ENCODE data around the gene ELL.
"Not testable (repeated sequence)": the region's sequence is repeated elsewhere in the genome, so short reads cannot be mapped to it uniquely, and the experiment has no call there.

ELL gene

DNA sequence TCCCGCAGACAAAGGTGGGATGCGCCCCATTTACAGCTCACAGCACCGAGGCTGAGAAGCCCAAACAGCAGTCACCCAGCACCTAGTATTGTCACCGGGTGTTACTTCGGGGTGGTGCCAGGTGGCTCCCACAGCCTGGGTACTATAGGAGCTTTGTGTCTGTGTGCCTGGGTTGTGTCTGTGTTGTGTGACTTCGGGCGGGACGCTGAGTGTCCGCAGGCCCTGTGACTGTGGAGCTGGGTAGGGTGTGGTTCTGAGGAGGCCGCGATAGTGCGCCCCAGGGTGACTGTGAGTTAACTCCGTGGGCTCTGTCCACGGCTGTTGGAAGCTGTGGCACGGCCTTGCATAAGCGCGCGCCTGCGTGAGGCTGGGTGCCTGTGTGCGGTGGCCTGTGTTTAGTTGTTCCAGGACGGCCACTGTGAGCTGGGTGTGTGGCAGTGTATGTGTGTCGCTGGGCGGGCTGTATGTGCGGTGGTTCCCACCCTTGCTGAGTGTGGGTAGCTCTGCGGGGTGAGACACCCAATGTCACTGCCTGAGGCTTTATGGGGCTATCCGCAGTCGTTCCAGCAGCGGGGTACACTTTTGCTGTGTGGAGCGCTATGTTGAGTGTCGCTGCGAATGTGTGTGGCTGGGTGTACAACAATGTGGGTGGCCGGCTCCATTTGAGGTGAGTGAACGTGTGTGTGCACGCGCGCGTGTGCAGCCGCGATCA lies 103.2 kb downstream of the ELL start:
- peak; percentile 73 for DNase-seq

DNA sequence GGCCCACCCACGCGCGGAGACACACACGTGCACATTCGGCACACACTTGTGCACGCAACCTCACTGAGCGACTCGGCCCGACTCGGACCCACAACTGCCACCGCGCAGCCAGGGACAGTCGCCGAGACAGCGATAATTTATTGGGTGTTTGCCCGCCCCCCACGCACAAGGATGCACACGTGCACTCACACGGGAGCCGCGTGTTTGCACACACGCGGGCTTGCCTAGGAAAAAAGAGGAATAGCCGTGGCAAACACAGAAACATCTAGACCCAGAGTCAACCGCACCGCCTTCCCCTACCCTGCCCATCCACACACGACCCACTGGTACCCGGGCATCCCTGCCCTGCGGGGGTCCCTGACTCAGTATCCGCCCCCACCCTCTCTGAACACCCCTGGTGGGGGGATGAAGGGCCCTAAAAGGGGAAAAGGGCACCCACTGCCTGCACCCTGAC lies 103.8 kb downstream of the ELL start:
- no peak for DNase-seq

- DNase-seq = peak; percentile 83
Observed at GRCh38 chr19:18417250-18418028, 104.4 kb downstream of the ELL start.

DNA sequence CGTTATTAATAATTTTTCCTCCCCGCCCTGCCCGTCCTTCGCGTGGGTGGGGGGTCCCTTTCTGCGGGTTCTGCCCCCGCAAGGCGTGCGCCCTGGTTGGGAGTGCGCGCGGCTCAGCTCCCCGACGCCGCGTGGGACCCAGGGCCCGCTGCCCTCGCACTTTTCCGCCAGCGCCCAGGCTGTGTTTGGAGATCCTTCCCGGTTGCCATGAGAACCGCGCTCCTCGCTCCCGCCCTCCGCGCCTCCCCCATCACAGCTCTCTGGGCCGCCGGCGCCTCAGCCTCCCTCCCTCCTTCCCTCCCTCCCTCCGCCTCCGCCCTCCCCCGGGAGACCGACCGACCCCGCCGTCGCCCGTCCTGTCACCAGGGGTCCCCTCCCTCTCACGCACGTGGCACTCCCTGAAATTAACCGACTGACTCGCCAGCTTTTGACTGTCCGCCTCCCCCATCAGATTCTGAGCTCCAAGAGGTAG lies 105.1 kb downstream of the ELL start:
- peak; percentile 88 for DNase-seq

DNA sequence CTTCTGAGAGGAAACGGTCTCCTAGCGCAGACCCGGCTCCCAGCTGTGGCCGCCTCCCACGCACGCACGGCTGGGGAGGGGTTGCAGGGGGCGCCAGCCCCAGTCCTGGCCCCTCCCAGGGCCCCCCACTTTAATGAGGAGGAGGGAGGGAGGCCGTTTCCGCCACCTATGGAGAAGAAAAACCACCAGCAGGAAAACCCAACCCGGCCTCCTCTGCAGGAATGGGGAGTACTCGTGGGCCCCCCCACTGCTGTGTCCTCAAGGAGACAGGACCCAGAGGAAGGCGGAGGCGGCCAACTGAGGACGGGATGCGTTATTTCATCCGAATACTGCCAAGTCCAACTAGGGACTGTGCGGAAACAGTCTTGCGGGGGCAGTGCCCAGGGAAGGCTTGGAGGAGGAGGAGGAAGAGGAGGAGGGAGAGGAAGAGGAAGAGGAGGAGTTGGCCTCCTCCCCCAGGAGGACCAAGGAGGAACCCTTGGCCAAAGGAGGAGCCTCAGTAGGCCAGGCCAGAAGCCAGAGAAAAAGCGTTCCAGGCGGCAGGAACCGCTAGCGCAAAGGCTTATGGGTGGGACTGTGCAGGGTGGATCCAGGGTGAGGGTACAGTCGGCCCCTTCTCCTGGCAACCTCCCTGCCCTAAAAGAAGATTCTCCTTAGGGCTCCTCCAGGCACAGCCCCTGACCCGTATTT lies 106.5 kb downstream of the ELL start:
- DNase-seq = peak; percentile 94

DNA sequence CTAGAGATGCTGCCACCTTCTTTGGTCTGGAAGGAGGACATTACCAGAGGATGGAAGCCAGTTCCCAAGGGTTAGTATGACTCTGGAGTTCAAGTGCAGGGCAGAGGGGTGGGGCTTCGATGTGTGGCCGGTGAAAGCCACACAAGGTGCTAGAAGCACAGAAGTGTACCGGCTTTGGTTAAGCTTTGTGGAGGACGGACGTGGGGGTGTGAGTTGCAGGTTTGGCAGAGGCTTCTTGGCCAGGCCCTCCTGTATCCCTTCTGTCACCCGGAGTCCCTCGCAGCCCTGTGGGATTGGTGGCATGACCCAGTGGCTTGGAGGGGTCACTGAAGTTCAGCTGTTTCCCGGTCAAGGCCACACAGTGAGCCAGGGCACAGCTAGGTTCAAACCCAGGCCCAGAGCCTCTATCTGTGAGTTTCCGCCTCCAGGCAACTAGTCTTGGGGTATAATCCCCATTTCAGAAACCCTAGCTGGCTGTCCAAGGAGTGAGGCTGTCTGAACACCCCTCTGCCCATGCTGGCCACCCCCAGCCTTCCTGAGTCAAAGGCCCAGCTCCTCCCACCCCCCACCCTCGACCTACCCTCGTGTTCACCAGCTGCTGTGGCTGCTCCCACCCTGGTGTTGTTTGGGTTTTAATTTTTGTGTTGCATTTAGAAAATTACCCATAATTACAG lies 107.2 kb downstream of the ELL start:
- DNase-seq = peak; percentile 70

DNA sequence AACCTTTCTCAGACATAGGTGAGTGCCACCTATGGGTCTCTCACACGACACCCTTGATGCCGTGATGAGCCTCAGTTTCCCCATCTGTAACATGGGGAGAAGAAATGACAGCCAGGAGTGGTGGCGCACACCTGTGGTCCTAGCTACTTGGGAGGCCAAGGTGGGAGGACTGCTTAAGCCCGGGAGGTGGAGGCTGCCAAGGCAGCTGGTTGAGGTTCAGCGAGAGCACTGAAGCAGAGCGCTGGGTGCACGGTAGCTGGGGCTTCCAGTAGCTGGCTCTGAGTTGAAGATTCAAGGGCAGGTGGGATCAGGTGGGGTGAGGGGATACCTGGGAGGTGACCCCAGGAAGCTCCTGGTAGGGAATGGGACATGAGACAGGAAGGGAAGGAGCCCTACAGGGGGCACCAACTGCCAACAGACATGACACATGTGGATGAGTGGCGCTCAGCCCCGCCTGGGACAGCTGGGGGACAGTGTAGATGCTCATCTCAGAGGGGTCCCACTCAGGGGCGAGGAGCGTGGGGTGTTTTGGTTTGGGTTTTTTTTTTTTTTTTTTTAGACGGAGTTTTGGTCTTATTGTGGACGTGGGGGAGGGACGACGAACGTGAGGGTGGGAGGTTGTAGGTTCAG lies 109.1 kb downstream of the ELL start:
- no peak for DNase-seq

DNA sequence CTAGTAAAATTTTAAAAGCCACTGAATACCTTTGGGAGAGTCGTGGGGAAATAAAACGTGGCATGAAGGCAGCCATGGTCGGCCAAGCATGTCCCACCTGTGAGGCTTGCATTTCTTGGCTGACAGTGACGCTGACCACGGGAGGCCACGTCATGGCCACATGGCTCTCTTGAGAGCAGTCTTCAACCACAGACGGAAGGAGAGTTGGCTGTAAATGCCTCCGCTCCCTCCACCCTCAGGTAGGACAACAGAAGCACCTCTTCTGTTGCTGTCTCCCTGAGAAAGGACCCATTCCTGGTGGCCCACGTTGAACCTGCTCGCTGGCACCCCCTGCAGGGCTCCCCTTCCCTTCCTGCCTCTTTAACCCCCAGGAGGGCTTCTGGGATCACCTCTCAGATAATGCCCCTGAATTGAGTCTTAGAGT lies 113.8 kb downstream of the ELL start:
- DNase-seq = peak; percentile 24

DNA sequence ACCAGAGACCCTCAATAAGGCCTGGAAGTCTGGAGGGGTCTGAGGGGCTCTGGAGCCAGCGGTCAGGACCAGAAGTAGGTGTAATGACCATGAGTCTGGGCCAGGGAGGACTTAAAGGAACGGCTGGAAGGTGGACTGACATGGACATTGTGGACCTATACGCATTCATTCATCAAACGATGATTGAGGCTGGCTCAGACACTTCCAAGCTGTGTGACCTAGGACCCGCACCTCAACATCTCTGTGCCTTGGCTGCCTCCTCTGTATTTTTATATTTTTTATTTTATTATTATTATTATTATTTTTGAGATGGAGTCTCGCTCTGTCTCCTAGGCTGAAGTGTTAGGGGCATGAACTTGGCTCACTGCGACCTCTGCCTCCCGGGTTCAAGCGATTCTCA lies 115.1 kb downstream of the ELL start:
- no peak for DNase-seq

- DNase-seq = not testable (repeated sequence)
Observed at GRCh38 chr19:18405754-18406153, 116.1 kb downstream of the ELL start.

GRCh38 chr19:18402455-18403248 lies 119.2 kb downstream of the ELL start:
- peak; percentile 65 for DNase-seq

DNA sequence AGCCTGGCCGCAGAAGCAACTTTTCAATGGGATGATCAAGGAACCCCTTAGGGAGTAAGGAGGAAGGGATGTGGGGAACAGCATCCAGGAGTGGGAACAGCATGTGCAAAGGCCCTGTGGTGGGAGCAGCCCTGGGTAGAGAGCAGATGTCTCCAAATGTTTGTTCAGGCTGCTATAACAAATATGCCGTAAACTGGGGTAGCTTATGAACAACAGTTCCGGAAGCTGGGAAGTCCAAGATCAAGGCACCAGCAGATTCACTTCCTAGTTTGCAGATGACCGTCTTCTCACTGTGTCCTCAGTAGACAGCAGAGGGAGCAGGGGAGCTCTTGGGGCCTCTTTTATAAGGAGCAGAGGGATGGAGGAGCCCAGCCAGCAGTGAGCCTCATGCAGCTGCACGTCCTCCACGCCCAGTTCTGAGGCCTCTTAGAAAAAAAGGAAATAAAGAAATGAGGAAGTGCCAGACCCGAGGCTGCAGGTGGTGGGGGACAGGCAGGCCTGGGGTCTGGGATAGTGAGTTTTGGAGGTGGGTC lies 120.2 kb downstream of the ELL start:
- peak; percentile 100 for DNase-seq

DNA sequence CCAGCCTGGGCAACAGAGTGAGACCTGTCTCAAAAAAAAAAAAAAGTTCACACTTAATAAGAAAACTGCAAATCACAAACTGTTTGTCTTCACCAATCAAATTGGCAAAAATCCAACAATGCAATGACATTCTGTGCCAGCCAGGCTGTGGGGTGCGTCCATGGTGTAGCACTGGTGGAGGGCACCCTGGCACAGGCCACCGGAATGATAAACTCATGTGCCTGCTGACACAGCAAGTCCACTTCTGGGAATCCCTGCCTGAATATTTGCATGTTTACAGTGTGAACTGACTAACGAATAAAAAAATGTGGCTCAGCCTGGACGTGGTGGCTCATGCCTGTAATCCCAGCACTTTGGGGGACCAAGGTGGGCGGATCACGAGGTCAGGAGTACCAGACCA lies 122.9 kb downstream of the ELL start:
- no peak for DNase-seq

DNA sequence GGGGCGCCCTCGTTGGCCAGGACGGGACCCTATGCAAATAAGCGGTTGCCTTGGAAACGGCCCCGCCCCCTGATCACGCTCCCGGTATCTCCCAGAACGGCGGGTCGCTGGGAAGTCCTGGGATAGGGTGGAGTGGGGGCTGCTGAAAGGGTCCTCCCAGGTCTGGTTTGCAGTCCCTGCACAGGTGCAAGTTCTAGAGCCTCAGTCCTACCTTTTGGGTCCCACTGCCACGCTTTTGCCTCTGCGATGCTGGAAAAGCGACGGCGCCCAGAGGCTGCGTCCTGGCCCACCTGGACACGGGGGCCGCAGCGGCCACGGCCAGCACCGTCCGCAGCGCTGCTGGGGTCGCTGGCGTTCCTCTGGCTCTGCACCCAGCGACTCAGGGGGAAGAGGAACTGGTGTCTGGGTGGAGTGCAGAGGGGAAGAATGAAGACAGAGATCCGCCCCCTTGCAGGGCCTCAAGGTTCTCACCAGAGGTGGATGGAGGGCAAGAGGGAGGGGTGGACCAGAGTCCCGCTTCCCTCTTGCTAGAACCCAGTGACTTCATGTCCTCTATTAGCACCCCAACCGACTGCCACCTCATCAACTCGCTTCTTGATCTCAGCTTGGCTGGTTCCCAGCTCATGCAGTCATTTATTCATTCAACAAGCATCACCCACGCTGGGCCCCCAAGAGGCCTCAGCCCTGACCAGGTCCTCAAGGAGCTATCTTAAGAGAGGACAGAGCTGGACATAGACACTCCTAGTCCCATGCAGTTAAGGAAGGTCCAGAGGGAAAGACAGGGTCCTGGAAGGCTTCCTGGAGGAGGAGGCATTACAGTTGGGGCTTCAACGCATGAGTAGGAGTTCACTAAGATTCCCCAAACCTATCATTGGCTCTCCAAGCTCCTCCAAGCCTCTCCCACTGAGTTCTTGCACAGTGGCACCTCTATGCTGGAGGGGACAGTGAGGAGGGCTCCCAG lies 124.3 kb downstream of the ELL start, which contains the start of gene LRRC25:
Gene LRRC25 (minus strand): TSS at position 381 of the 961 bp plus-strand sequence. CDS start 659 bp downstream, outside the sequence.
- peak; percentile 98 for DNase-seq

GRCh38 chr19:18396471-18397241 lies 125.2 kb downstream of the ELL start:
- peak; percentile 49 for DNase-seq

DNA sequence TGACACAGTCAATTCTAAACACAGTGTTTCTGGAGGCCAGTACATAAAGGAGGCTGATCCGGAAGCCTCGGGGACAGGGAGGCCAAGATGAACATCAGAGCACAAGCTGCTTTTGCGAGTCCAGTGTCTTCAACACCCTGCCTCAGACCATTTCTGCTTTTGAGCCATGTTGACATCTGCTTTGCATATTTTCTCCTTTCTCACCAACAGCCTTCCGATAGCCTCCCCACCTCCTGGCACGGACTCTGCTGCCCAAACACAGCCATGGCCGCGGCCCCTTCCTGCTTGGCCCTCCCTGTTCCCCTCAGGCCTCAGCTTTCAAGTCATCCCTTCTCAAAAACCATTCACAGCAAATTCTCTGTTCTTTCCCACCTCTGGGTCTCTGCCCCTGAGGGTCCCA lies 128.0 kb downstream of the ELL start:
- peak; percentile 57 for DNase-seq

GRCh38 chr19:18392926-18393325 lies 128.9 kb downstream of the ELL start:
- DNase-seq = no peak
